GM12874 (cell line): ENCODE measurements around the gene TTC7B.

Experiments used
- CTCF ChIP-seq: IDR thresholded peaks from 2 replicates; pipeline ENCODE4 v1.5.1; 2011; ENCODE audit warnings: low read depth, mild to moderate bottlenecking, control low read depth, low read length, moderate library complexity; ENCODE audit not compliant: insufficient read depth

Gene TTC7B

GRCh38 chr14:90555126-90556011 lies 260.9 kb downstream of the TTC7B start:
- no peak for TF ChIP-seq CTCF

GRCh38 chr14:90554341-90554740 lies 261.9 kb downstream of the TTC7B start:
- no peak for TF ChIP-seq CTCF

GRCh38 chr14:90553921-90554336 lies 262.3 kb downstream of the TTC7B start:
- TF ChIP-seq CTCF: no peak

GRCh38 chr14:90553298-90553920 lies 262.8 kb downstream of the TTC7B start:
- no peak for TF ChIP-seq CTCF

- TF ChIP-seq CTCF: no peak
Observed at GRCh38 chr14:90552465-90553297, 263.5 kb downstream of the TTC7B start.

- TF ChIP-seq CTCF: no peak
Observed at GRCh38 chr14:90551733-90552464, 264.3 kb downstream of the TTC7B start.
